ENCODE data around the gene TBC1D16. TPM values are rescaled to one million over a fixed set of nuclear protein-coding genes. Genes with fewer than 3 reads are reported as not detected.
"Not testable (repeated sequence)": the region's sequence is repeated elsewhere in the genome, so short reads cannot be mapped to it uniquely, and the experiment has no call there.

Gene TBC1D16
- total RNA-seq, 1 donor from 2014 or later = 23.7 TPM

- Histone ChIP-seq H3K36me3 (ENCODE audit: control insufficient read depth, insufficient read depth, low read length) (no peaks in the 10 kb centered on the region), H3K4me3 (ENCODE audit: low read depth, low read length) (no peak overlapping the region), H3K27me3 (ENCODE audit: control insufficient read depth, insufficient read depth, low read length) (no peaks in the 10 kb centered on the region)
- no peak for DNase-seq (ENCODE audit: low read depth)
- TF ChIP-seq CTCF (IDR thresholded peaks at IDR 0.05; ENCODE audit: insufficient read depth, low read length, severe bottlenecking) = no peak
- FAIRE-seq = no peak
Observed at GRCh38 chr17:80049986-80050385, 14.3 kb upstream of the TBC1D16 start.

GRCh38 chr17:80047176-80047575, 11.5 kb upstream of the TBC1D16 start:
- H3K4me3 ChIP-seq (ENCODE audit: low read depth, low read length) = no peak overlapping the region
- no peaks in the 10 kb centered on the region for H3K36me3 ChIP-seq (ENCODE audit: control insufficient read depth, insufficient read depth, low read length)
- DNase-seq (ENCODE audit: low read depth) = no peak
- no peak for FAIRE-seq
- TF ChIP-seq CTCF (IDR thresholded peaks at IDR 0.05; ENCODE audit: insufficient read depth, low read length, severe bottlenecking) = no peak
- H3K27me3 ChIP-seq (ENCODE audit: control insufficient read depth, insufficient read depth, low read length) = no peaks in the 10 kb centered on the region

GRCh38 chr17:80046709-80047108, 11.0 kb upstream of the TBC1D16 start:
- H3K27me3 ChIP-seq (ENCODE audit: control insufficient read depth, insufficient read depth, low read length); FAIRE-seq; H3K4me3 ChIP-seq (ENCODE audit: low read depth, low read length); H3K36me3 ChIP-seq (ENCODE audit: control insufficient read depth, insufficient read depth, low read length); DNase-seq (ENCODE audit: low read depth): not testable (repeated sequence)

GRCh38 chr17:80045703-80046102, 10.0 kb upstream of the TBC1D16 start:
- DNase-seq (ENCODE audit: low read depth) (no peak), FAIRE-seq (no peak)
- H3K4me3 ChIP-seq (ENCODE audit: low read depth, low read length) = no peak overlapping the region
- no peaks in the 10 kb centered on the region for H3K36me3 ChIP-seq (ENCODE audit: control insufficient read depth, insufficient read depth, low read length)
- no peaks in the 10 kb centered on the region for H3K27me3 ChIP-seq (ENCODE audit: control insufficient read depth, insufficient read depth, low read length)
- no peak for TF ChIP-seq CTCF (IDR thresholded peaks at IDR 0.05; ENCODE audit: insufficient read depth, low read length, severe bottlenecking)

GRCh38 chr17:80043963-80044362, 8.3 kb upstream of the TBC1D16 start:
- no peak overlapping the region for H3K4me3 ChIP-seq (ENCODE audit: low read depth, low read length)
- no peak for FAIRE-seq
- no peak for DNase-seq (ENCODE audit: low read depth)
- no peak for TF ChIP-seq CTCF (IDR thresholded peaks at IDR 0.05; ENCODE audit: insufficient read depth, low read length, severe bottlenecking)
- H3K36me3 ChIP-seq (ENCODE audit: control insufficient read depth, insufficient read depth, low read length) = no peaks in the 10 kb centered on the region
- no peaks in the 10 kb centered on the region for H3K27me3 ChIP-seq (ENCODE audit: control insufficient read depth, insufficient read depth, low read length)

- Histone ChIP-seq H3K36me3 (ENCODE audit: control insufficient read depth, insufficient read depth, low read length) (no peaks in the 10 kb centered on the region), H3K27me3 (ENCODE audit: control insufficient read depth, insufficient read depth, low read length) (no peaks in the 10 kb centered on the region), H3K4me3 (ENCODE audit: low read depth, low read length) (peak overlapping the region; percentile 85)
- no peak for DNase-seq (ENCODE audit: low read depth)
- no peak for TF ChIP-seq CTCF (IDR thresholded peaks at IDR 0.05; ENCODE audit: insufficient read depth, low read length, severe bottlenecking)
- no peak for FAIRE-seq
Observed at GRCh38 chr17:80036715-80037477, 1.2 kb upstream of the TBC1D16 start.

Data from bronchial epithelial cell (primary cell).